ENCODE data around the gene ARHGAP22. TPM values are rescaled to one million over a fixed set of nuclear protein-coding genes. Genes with fewer than 3 reads are reported as not detected.

The ARHGAP22 gene
- total and polyA plus RNA-seq, 4 donors = 0.23 to 2.3 (median 0.54) TPM

GRCh38 chr10:48595539-48595932 is 9.3 kb downstream of the ARHGAP22 start:
- Histone ChIP-seq H3K27me3 (ENCODE audit: control insufficient read depth in 4 of 4, insufficient read depth in 4 of 4, low read length in 3 of 4) (peaks cover 0 to 3% (median 0%) of the 10 kb centered on the region in 4 donors), H3K9ac (ENCODE audit: low read depth in 1 of 2, low read length in 2 of 2) (no peak overlapping the region), H3K36me3 (ENCODE audit: control insufficient read depth in 4 of 4, insufficient read depth in 3 of 4, low read depth in 1 of 4, low read length in 3 of 4) (no peaks in the 10 kb centered on the region), H3K9me3 (ENCODE audit: control insufficient read depth in 4 of 4, low read length in 3 of 4) (no peaks in the 10 kb centered on the region), H3K4me3 (ENCODE audit: low read depth in 1 of 3, low read length in 3 of 3) (no peak overlapping the region), H3K4me1 (ENCODE audit: control insufficient read depth in 4 of 4, insufficient read depth in 4 of 4, low read length in 3 of 4) (no peaks in the 10 kb centered on the region), H3K27ac (ENCODE audit: low read depth in 1 of 2, low read length in 2 of 2) (no peak overlapping the region)
- TF ChIP-seq, protein P1, sequence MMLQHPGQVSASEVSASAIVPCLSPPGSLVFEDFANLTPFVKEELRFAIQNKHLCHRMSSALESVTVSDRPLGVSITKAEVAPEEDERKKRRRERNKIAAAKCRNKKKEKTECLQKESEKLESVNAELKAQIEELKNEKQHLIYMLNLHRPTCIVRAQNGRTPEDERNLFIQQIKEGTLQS (IDR thresholded peaks at IDR 0.05) = no peak
- no peak for TF ChIP-seq JUND (IDR thresholded peaks at IDR 0.05)
- no peak for TF ChIP-seq REST (IDR thresholded peaks at IDR 0.05)
- no peak for TF ChIP-seq FOXA2 (IDR thresholded peaks at IDR 0.05)
- no peak for TF ChIP-seq RAD21 (IDR thresholded peaks at IDR 0.05)
- TF ChIP-seq ZBTB33 (IDR thresholded peaks at IDR 0.05) = no peak
- TF ChIP-seq TAF1 (conservative IDR thresholded peaks at IDR 0.05) = no peak
- no peak for TF ChIP-seq FOXA1 (IDR thresholded peaks at IDR 0.05)
- TF ChIP-seq CTCF (IDR thresholded peaks at IDR 0.05; ENCODE audit: low read depth, low read length, missing input control) = no peak
- TF ChIP-seq RXRA (IDR thresholded peaks at IDR 0.05) = no peak
- TF ChIP-seq MAX (IDR thresholded peaks at IDR 0.05) = no peak
- TF ChIP-seq HNF4A (conservative IDR thresholded peaks at IDR 0.05) = no peak
- TF ChIP-seq NR2F2 (IDR thresholded peaks at IDR 0.05) = no peak
- TF ChIP-seq YY1 (IDR thresholded peaks at IDR 0.05) = no peak
- TF ChIP-seq EGR1 (IDR thresholded peaks at IDR 0.05; ENCODE audit: low read depth in 2 of 2) = no peak
- peak; percentile 3 for DNase-seq (ENCODE audit: low spot score)
- WGBS = 89% methylated on average over 3 of the region's 3 CpGs
